Activated CD8-positive, alpha-beta T cell treated with anti-CD3 and anti-CD28 coated beads, Interleukin-2, amount 10 ng/mL, durations not matched to agents 7 days and 5 days (primary cell): Measurements from ENCODE around the gene LDHB. TPM values are rescaled to one million over a fixed set of nuclear protein-coding genes. Genes with fewer than 3 reads are reported as not detected.
"Not testable (repeated sequence)": the region's sequence is repeated elsewhere in the genome, so short reads cannot be mapped to it uniquely, and the experiment has no call there.

Source experiments
- ATAC-seq: fragments of 150-1000 bp; cut with Tn5 transposase; one replicate; pipeline ENCODE4 v1.10.0; 2021; ENCODE audit warnings: moderate library complexity
- CTCF ChIA-PET: fragments of 350-600 bp; sonication (Branson Sonifier 250); formaldehyde crosslinking; loops from one replicate; lab custom pipeline; 2021; ENCODE audit warnings: antibody characterized with exemption; lab: Charles Lee
- POLR2A ChIA-PET: fragments of 350-600 bp; sonication (Branson Sonifier 250); formaldehyde crosslinking; loops from one replicate; lab custom pipeline; 2021; ENCODE audit warnings: antibody characterized with exemption; lab: Charles Lee
- DNase-seq: peaks from one replicate; pipeline ENCODE4 v3.0.0-alpha.2; 2020
- H3K27ac Mint-ChIP-seq: one replicate; pipeline ENCODE4 v1.8.0; 2021; ENCODE audit warnings: mild to moderate bottlenecking, mixed read lengths
- H3K27me3 Mint-ChIP-seq: one replicate; pipeline ENCODE4 v1.8.0; 2021; ENCODE audit warnings: low read depth, mixed read lengths
- H3K36me3 Mint-ChIP-seq: one replicate; pipeline ENCODE4 v1.8.0; 2021; ENCODE audit warnings: low read depth, mixed read lengths
- H3K4me1 Mint-ChIP-seq: one replicate; pipeline ENCODE4 v1.8.0; 2021; ENCODE audit warnings: low read depth, mixed read lengths
- H3K4me3 Mint-ChIP-seq: one replicate; pipeline ENCODE4 v1.8.0; 2021; ENCODE audit warnings: mild to moderate bottlenecking, mixed read lengths
- H3K9me3 Mint-ChIP-seq: one replicate; pipeline ENCODE4 v1.8.0; 2022; ENCODE audit warnings: mixed read lengths; ENCODE audit not compliant: insufficient read depth
- total RNA-seq, 2 experiments: library from RNA; stranded (reverse); gene quantifications; one replicate each; pipeline ENCODE4 v1.2.3, GENCODE V29; 2021

Gene LDHB
- total RNA-seq, 2 experiments from 2014 or later = 1,063 to 1,149 TPM

DNA sequence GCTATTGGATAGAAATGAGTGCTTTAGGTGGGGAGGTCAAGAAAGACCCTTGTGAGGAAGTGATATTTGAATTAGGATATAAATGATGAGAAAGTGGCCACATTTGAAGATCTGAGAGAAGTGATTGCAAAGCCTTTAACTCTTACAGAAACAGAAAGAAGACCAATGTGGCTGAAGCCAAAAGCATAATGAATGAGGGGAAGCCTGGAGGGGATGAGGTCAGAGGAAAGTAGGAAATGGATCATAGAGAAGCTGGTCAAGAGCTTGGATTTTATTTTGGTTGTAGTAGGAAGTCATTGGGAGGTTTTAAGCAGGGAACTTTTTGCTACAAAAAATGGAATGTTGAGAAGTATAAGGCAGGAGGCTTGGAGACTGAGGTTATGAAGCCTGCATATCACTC is 49.4 kb downstream of the LDHB start:
- Mint-ChIP-seq H3K27me3 (peaks cover 4% of the 10 kb centered on the region), H3K36me3 (peaks cover 3% of the 10 kb centered on the region), H3K27ac (no peak overlapping the region), H3K4me1 (peaks cover 3% of the 10 kb centered on the region), H3K9me3 (no peaks in the 10 kb centered on the region), H3K4me3 (no peak overlapping the region)
- CTCF ChIA-PET = interaction anchor here (1.1 to 4.2 kb wide), 3 partner anchors 58 to 77 kb away, joined by 3 to 35 read pairs (median 4); no protein-coding TSS in a partner anchor
- DNase-seq (no peak), ATAC-seq (no peak)
- POLR2A ChIA-PET = no interaction called here

DNA sequence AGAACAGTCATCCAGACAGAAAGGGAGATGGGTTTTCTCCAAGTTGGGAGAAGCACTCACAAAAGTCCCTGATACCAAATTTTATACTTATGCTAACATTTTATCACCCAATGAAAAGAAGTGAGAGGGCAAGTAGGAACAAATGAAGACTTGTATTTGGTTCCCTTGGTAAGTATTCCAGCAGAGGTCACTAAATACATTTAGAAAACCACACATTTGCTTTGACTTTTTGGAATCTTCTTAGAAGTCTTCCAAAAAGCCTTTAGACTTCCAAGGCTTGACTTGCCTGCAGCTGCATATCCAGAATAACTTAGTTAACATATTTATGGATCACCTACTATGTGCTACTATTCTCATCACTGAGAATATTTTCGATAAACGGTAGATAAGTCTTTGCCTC is 49.9 kb downstream of the LDHB start:
- no peak for DNase-seq
- POLR2A ChIA-PET = no interaction called here
- no peak overlapping the region for H3K4me3 Mint-ChIP-seq

DNA sequence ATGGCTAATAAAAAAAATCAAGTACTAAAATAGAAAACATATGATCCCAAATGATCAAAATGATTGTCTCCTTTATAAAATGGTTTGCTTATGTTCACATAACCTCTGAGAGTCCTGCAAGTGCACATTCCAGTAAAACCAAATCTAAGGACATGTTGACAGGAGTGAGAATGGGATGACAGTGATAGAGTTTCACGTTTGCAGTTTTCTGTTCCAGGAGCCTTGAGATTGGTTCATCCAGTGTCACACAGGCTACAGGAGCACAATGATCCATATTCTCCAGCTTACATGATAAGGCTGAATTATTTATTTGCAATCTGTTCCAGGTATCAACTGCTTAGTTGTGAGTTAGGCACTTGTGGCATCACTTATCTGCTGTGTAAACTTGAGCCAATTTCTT is 51.5 kb downstream of the LDHB start:
- H3K9me3 Mint-ChIP-seq = no peaks in the 10 kb centered on the region
- no peak for ATAC-seq
- H3K27me3 Mint-ChIP-seq = peaks cover 8% of the 10 kb centered on the region
- CTCF ChIA-PET = interaction anchor here (2.7 kb wide), 1 partner anchor 74 kb away, joined by 12 read pairs; no protein-coding TSS in a partner anchor
- H3K4me1 Mint-ChIP-seq = no peaks in the 10 kb centered on the region
- POLR2A ChIA-PET = no interaction called here
- no peak overlapping the region for H3K27ac Mint-ChIP-seq
- H3K4me3 Mint-ChIP-seq = no peak overlapping the region
- no peak for DNase-seq
- H3K36me3 Mint-ChIP-seq = no peaks in the 10 kb centered on the region

More for the DNA sequence above, 49.9 kb downstream of the LDHB start:
- Mint-ChIP-seq H3K27ac (no peak overlapping the region), H3K27me3 (peaks cover 7% of the 10 kb centered on the region), H3K9me3 (no peaks in the 10 kb centered on the region), H3K36me3 (no peaks in the 10 kb centered on the region), H3K4me1 (no peaks in the 10 kb centered on the region)
- ATAC-seq = no peak
- CTCF ChIA-PET = interaction anchor here (1.1 to 4.2 kb wide), 2 partner anchors 73 to 78 kb away, joined by 4 to 35 read pairs; no protein-coding TSS in a partner anchor

DNA sequence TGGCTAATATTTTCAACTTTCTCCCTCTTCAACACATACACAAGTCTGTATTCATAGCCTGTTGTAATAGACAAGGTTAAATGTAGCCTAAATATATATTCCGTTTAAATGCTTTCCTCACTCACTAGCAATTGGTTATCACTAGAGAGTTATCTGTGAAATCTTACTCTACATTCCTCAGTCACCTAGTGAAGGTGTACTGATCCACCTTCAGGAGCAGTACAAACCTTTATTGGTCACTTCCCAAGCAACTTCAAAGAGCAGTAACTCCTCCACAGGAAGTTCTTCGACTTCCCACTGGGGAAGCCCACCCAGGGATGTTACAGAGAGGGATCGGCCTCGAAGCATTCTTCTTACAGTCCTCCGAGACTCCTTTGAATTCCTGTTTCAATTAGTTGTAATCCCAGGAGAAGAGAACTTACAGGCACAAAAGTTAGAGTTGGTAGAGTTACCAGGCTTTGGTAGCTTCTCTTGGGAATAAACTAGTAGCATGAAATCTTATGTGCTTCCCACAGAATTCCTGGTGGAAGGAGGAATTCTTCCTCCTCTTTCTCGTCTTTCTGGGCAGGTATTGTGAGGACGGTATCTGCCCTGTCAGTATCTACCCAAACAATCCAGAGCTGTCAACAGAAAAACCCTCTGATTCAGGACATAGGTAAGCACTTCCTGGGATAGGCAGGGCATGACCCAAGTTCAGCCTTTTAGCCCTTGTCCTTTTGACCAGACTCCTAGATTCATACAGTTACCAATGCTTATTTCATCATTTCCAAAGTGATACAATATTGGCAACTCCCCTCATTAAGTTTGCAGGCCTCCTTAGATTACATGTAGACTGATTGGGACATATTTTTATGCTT is 53.2 kb downstream of the LDHB start, which contains the start of gene GYS2:
Gene GYS2, minus strand, starts transcription at position 603 of the 857 bp plus-strand sequence. Its CDS starts 255 bp downstream, at position 348.
- DNase-seq (no peak), ATAC-seq (no peak)
- Mint-ChIP-seq H3K27ac (no peak within 1 kb of the TSS), H3K9me3 (no peaks in the 10 kb centered on the region), H3K4me1 (no peaks in the 10 kb centered on the region), H3K36me3 (no peaks in the 10 kb centered on the region), H3K27me3 (peaks cover 9% of the 10 kb centered on the region), H3K4me3 (no peak within 1 kb of the TSS)
- CTCF ChIA-PET = interaction anchor here (2.7 kb wide), 1 partner anchor 76 kb away, joined by 12 read pairs; no protein-coding TSS in a partner anchor
- POLR2A ChIA-PET = no interaction called here

DNA sequence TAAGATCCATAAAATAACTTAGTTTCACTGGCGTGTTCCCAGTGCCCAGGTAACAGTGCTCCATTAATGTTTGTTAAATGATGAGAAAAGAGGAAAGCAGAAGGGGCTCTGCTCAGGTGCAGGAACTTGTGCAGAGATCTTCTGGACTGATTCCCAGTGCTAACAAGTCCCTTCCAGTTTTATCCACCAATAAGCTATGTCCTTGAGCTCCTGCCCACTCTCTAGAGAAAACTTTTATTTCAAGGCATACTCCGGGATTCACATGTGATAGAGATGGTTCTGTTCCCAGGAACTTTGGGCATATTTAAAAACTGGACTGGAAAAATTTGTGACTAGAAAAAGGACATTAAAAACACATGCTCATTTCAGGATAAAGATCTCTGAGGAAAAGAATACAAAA is 54.9 kb downstream of the LDHB start:
- POLR2A ChIA-PET = no interaction called here
- Mint-ChIP-seq H3K36me3 (no peaks in the 10 kb centered on the region), H3K27me3 (peaks cover 9% of the 10 kb centered on the region), H3K27ac (no peak overlapping the region), H3K9me3 (no peaks in the 10 kb centered on the region), H3K4me3 (no peak overlapping the region), H3K4me1 (no peaks in the 10 kb centered on the region)
- CTCF ChIA-PET = no interaction called here
- no peak for ATAC-seq
- DNase-seq = no peak

DNA sequence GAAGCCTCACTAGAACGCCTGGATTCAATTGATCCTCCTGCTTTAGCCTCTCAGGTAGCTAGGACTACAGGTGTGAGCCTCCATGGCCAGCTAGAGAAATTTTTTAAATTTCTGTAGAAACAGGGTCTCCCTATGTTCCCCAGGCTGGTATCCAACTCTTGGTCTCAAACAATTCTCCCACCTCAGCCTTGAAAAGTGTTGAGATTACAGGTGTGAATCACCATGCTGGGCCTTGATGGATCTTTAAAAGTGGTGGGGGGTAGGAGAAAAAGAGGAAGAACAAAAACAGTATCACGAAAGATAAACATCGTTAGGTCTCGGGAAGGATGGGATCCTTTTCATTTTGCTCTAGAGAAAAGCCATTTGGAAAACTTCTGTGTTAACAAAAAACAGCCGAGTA is 57.4 kb downstream of the LDHB start:
- Mint-ChIP-seq H3K4me3 (no peak overlapping the region), H3K4me1 (no peaks in the 10 kb centered on the region), H3K27ac (no peak overlapping the region), H3K36me3 (no peaks in the 10 kb centered on the region), H3K9me3 (no peaks in the 10 kb centered on the region), H3K27me3 (peaks cover 5% of the 10 kb centered on the region)
- ATAC-seq (no peak), DNase-seq (no peak)
- CTCF ChIA-PET = no interaction called here
- POLR2A ChIA-PET = no interaction called here

DNA sequence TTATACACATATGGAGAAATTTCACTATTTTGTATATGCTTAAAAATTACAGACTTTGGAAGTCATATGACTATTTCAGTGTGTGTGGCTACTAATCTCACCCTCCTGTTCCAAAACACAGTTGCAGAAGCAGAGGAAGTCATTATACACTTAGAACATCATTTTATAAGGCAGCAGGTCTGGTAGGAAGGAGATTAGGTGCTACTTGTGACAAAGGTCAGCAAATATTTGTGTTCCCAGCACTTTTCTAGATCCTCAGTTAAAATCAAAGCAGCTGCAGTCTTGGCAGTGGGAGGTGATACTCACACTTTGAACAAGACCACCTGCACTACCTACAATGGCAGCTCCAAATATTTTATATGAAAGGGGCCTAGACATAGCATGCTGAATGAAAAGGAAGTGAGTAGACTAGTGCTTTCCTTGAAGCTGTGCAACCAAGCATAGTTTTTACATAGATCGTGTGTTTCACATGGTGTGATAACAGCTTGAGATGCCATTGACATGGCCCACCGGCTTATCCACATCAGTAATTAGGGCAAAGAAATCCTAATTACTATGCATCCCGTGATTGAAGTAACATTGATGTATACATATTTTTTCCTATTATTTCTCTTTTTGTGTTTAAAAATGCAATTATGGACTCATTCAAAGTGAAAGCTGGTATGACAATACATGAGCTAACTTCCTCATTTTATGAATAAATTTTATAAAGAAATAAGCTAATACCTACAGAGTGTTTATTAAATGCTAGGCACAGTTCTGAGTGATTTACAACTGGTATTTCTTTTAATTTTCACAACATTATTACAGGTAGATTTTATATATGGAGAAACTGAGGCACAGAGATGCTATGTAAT is 58.3 kb downstream of the LDHB start:
- Mint-ChIP-seq H3K4me3 (no peak overlapping the region), H3K9me3 (no peaks in the 10 kb centered on the region), H3K4me1 (no peaks in the 10 kb centered on the region), H3K27ac (no peak overlapping the region), H3K36me3 (no peaks in the 10 kb centered on the region), H3K27me3 (peaks cover 5% of the 10 kb centered on the region)
- ATAC-seq = no peak
- ChIA-PET POLR2A (no interaction called here), CTCF (no interaction called here)
- DNase-seq = no peak

DNA sequence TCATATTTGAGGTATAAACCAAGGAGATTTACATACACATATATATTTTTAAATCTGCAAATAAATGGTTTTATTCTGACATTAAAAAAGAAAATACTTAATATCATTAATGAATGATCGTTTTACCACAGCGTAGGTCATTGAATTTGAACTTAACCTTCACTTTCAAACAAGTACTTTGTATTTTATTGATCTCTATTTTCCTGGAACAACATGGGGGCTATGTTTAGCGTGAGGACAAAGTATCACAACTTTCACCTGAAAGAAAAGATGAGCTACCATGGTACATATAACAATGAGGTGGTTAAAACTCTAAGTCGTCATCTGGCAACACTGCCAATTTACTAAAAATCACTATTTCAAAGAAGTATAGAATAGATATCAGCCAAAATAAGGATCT is 59.0 kb downstream of the LDHB start:
- ChIA-PET CTCF (no interaction called here), POLR2A (no interaction called here)
- no peaks in the 10 kb centered on the region for H3K4me1 Mint-ChIP-seq
- no peaks in the 10 kb centered on the region for H3K9me3 Mint-ChIP-seq
- no peak overlapping the region for H3K4me3 Mint-ChIP-seq
- H3K27me3 Mint-ChIP-seq = peaks cover 5% of the 10 kb centered on the region
- no peaks in the 10 kb centered on the region for H3K36me3 Mint-ChIP-seq
- H3K27ac Mint-ChIP-seq = no peak overlapping the region
- ATAC-seq (no peak), DNase-seq (no peak)

DNA sequence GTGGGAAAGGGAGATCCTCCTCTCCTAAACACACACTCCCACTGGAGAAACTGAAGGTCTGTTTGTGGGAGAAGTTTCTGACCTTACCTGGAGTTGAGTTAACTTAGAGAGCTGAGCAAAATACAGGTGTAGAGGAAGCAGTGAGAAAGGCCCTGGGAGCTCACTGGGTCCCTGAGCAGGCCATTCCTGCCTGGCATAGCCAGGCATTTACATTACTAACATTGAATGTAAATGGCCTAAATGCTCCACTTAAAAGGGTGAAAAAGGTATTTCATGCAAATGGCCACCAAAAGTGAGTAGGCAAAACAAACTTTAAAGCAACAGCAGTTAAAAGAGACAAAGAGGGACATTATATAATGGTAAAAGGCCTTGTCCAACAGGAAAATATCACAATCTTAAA is 62.3 kb downstream of the LDHB start:
- H3K4me3 Mint-ChIP-seq, CTCF ChIA-PET, ATAC-seq, H3K36me3 Mint-ChIP-seq, H3K4me1 Mint-ChIP-seq, H3K27me3 Mint-ChIP-seq, DNase-seq, POLR2A ChIA-PET, H3K27ac Mint-ChIP-seq: not testable (repeated sequence)
- H3K9me3 Mint-ChIP-seq = peaks cover 15% of the 10 kb centered on the region

DNA sequence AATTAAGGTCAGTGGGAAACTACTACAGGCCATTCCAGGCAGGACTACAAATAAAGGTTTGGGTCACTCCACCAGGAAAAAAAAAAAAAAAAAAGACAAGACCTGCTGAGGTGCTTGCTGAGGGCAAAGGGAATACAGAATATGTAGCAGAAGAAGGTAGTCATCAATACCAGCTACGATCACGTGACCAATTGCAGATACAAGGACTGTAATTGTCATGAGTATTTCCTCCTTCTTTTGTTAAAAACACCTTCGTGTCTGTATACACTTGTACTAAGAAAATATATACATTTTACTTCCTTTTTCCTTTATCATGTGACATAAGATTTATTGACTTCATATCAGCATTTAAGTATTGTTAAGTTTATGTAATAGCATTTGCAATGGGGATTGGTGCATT is 72.2 kb downstream of the LDHB start:
- Mint-ChIP-seq H3K27me3 (no peaks in the 10 kb centered on the region), H3K4me3 (no peak overlapping the region), H3K36me3 (no peaks in the 10 kb centered on the region), H3K4me1 (no peaks in the 10 kb centered on the region), H3K27ac (no peak overlapping the region), H3K9me3 (no peaks in the 10 kb centered on the region)
- POLR2A ChIA-PET = no interaction called here
- DNase-seq (no peak), ATAC-seq (no peak)
- CTCF ChIA-PET = no interaction called here
